Ammon's horn (tissue), 1 donor: ENCODE results near the gene GLG1.
"Not testable (repeated sequence)": the region's sequence is repeated elsewhere in the genome, so short reads cannot be mapped to it uniquely, and the experiment has no call there.

Experiments
- DNase-seq: peaks from one replicate; pipeline ENCODE4 v3.0.0-alpha.2; 2016; ENCODE audit warnings: low spot score

The GLG1 gene

DNA sequence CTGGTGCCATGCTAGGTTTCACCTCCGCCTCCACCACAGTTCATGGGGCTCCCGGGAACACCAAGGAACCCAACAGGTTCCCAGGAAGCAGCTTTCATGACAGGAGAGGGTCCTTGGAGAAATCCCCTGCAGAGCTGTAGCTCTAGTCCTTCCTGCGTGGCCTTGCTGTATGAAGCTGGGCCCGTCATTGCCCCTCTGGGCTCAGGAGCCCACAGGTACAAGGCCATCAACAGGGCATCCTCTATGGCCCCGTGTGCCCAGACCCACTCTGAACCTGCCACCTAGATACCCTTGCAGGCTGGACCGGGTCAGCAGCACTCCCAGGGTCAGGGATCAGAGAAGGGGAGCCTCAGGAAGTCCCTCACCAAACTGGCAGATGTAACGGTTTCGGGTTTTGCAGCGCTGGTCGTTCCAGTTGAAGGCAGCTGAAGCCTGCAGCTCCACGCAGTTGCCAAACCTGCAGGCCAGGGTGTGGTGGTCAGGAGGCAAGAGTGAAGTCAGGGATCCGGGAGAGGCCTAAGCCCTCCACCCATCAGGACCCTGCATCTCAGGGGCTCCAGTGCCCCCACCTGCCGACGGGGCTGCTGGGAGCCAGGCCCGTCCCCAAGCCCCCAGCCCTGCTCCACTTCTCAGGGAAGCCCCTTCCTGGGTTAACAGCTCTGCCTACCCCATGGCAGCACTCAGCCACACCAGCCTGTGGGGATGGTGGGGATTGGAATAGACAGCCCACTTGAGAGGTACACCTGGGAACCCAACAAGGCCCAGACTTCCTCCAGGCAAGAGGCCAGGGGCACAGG, 197.5 kb downstream of the GLG1 start:
- not testable (repeated sequence) for DNase-seq

GRCh38 chr16:74407362-74407705, 199.6 kb downstream of the GLG1 start:
- DNase-seq, result not testable (repeated sequence)

DNA sequence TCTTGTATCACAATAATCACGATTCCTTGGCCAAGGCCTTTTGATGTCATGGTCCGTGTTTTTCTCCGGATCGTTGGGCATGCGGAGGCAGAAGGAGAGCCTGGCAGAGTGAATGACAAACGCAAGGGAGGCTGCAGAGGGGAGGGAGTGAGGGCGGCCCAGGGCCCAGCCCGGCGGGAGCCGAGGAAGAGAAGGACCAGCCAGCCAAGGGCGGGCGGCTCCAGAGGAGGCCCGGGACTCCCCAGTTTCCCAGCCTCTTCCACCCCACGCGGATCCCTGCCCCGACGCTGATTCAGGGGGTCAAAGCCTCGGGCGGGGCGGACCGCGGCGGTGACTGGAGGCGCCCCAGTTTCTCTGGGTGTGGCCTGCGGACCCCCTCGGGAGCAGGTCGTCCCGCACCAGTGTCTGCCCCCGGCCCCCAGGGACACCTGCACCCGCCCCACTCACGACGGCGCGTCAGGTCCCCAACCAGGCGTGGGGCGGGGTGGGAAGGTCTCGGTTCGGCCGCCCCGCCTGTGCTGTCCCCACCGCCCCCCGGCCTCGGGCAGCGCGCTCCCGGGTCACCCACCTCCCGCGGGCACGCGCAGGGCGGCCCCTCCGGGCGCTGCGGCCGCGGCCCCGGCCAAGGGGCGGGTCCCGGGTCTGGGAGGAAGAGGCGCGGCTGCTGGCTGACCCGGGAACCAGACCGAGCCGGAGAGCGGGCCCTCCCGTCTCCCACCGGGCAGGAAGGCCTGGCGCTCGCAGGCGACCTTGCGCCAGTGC, 200.1 kb downstream of the GLG1 start:
- not testable (repeated sequence) for DNase-seq

- DNase-seq, result not testable (repeated sequence)
Measured at GRCh38 chr16:74404148-74404933, 202.6 kb downstream of the GLG1 start.

GRCh38 chr16:74400238-74400637, 206.7 kb downstream of the GLG1 start:
- DNase-seq, result not testable (repeated sequence)

- DNase-seq, result not testable (repeated sequence)
Measured at GRCh38 chr16:74398212-74398895, 208.6 kb downstream of the GLG1 start.
